ENCODE measurements around the gene CEACAM7. TPM values are rescaled to one million over a fixed set of nuclear protein-coding genes. Genes with fewer than 3 reads are reported as not detected.

Gene CEACAM7
- polyA plus RNA-seq, 4 donors = 0.15 to 0.33 TPM; not detected in 2

DNA sequence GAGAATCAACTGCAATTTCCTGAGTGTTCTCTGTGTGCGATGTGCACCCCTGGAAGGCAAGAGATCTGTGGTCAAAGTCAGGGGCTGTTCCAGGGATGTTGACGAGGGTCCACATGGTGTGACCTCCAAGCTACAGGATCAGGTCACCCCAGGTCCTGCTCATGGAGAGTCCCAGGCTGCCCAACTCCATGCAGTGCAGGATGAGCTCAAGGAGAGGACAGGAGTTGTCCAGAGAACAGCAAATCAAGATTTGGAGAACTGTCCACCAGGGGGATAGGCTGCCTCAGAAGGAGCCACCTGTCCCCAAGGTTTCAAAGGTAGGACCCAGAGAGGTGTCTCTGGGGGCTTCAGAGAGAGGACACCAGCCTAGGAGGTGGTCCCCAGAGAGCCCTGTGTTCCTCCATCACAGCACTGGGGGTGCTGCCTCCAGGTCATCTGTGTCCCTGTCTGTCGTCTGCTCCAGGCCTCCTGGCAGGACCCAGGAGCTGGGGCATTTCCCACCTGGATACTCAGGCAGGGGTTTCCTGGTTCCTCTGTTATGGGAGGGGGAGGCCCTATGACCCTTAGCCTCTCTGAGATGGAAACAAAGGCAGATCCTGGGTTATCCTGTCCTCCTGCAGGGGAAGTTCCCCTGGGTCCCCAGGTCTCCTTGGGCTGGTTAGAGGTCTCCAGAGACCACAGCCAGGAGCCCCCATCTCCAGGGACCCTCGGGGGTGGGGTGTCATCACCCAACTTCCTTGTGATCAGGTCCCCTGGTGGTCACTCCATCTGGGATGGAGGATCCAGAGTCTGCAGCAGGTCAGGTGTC lies 2.1 kb upstream of the CEACAM7 start:
- no peaks in the 10 kb centered on the region for H3K36me3 ChIP-seq (ENCODE audit: control insufficient read depth in 3 of 3, insufficient read depth in 2 of 3, low read depth in 1 of 3, low read length in 3 of 3)
- H3K4me3 ChIP-seq (ENCODE audit: low read depth in 1 of 3, low read length in 3 of 3) = no peak overlapping the region
- no peak overlapping the region for H3K27ac ChIP-seq (ENCODE audit: low read depth in 1 of 3, low read length in 2 of 3)
- FAIRE-seq = no peak
- H3K9me3 ChIP-seq (ENCODE audit: control insufficient read depth in 2 of 2, insufficient read depth in 1 of 2, low read depth in 1 of 2, low read length in 1 of 2) = no peaks in the 10 kb centered on the region
- H3K27me3 ChIP-seq (ENCODE audit: control insufficient read depth in 3 of 3, insufficient read depth in 3 of 3, low read length in 3 of 3) = peaks cover 0 to 7% (median 2%) of the 10 kb centered on the region in 3 donors
- H3K4me1 ChIP-seq (ENCODE audit: control insufficient read depth in 3 of 3, insufficient read depth in 2 of 3, low read depth in 1 of 3, low read length in 2 of 3) = no peaks in the 10 kb centered on the region
- no peak for DNase-seq
- WGBS, 3 donors = 49 to 70% (median 52%) methylated on average over 4 of the region's 4 CpGs

DNA sequence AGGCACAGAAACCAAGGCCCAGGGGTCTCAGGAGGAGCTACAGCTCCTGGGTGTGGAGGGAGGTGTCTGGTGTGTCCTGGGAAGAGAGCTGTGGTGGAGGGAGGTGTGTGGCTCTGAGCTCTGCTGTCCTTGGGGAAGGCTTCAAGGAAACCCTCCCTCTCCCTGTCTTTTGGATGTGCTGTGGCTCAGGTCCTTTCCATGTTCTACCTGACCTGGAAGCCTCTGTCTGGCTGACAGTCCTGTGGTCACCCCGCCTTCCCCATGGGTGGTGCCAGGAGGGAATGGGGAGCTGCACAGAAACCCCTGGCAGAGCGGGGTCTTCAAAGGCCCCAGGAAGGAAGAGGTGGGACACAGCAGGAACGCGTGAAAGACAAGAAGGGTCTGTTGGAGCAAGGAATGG lies 617 bp upstream of the CEACAM7 start:
- H3K4me1 ChIP-seq (ENCODE audit: control insufficient read depth in 3 of 3, insufficient read depth in 2 of 3, low read depth in 1 of 3, low read length in 2 of 3) = no peaks in the 10 kb centered on the region
- no peak overlapping the region for H3K4me3 ChIP-seq (ENCODE audit: low read depth in 1 of 3, low read length in 3 of 3)
- DNase-seq (no peak), FAIRE-seq (no peak)
- no peaks in the 10 kb centered on the region for H3K36me3 ChIP-seq (ENCODE audit: control insufficient read depth in 3 of 3, insufficient read depth in 2 of 3, low read depth in 1 of 3, low read length in 3 of 3)
- H3K27ac ChIP-seq (ENCODE audit: low read depth in 1 of 3, low read length in 2 of 3) = no peak overlapping the region
- H3K9me3 ChIP-seq (ENCODE audit: control insufficient read depth in 2 of 2, insufficient read depth in 1 of 2, low read depth in 1 of 2, low read length in 1 of 2) = no peaks in the 10 kb centered on the region
- peaks cover 0 to 7% (median 4%) of the 10 kb centered on the region in 3 donors for H3K27me3 ChIP-seq (ENCODE audit: control insufficient read depth in 3 of 3, insufficient read depth in 3 of 3, low read length in 3 of 3)
- WGBS, 3 donors = 60 to 85% (median 65%) methylated on average over 4 of the region's 4 CpGs

DNA sequence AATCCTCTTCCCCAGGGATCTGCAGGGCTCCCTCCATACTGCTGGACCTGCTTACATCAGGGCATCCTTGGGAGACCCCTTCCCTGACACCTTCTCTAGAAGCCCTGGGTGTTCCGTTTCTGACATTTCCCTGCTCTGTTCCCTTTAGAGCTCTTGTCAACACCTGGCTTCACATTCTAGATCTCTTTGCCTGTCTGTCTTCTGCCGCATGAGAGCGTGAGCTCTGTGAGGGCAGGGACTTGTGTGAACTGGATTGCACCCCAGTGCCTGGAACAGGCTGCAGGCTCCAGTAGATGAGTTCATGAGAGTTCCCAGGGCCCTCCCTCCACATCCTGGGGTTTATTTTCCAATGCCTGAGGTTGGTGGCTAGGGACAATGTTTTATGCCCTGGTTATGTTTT lies 651 bp downstream of the CEACAM7 start:
- Histone ChIP-seq H3K27me3 (ENCODE audit: control insufficient read depth in 3 of 3, insufficient read depth in 3 of 3, low read length in 3 of 3) (peaks cover 0 to 8% (median 7%) of the 10 kb centered on the region in 3 donors), H3K9me3 (ENCODE audit: control insufficient read depth in 2 of 2, insufficient read depth in 1 of 2, low read depth in 1 of 2, low read length in 1 of 2) (no peaks in the 10 kb centered on the region), H3K4me1 (ENCODE audit: control insufficient read depth in 3 of 3, insufficient read depth in 2 of 3, low read depth in 1 of 3, low read length in 2 of 3) (no peaks in the 10 kb centered on the region), H3K36me3 (ENCODE audit: control insufficient read depth in 3 of 3, insufficient read depth in 2 of 3, low read depth in 1 of 3, low read length in 3 of 3) (no peaks in the 10 kb centered on the region), H3K27ac (ENCODE audit: low read depth in 1 of 3, low read length in 2 of 3) (no peak overlapping the region), H3K4me3 (ENCODE audit: low read depth in 1 of 3, low read length in 3 of 3) (peak overlapping the region in 1 of 3 donors; percentile 17)
- FAIRE-seq (no peak), DNase-seq (no peak)
- 76 to 81% (median 80%) methylated on average over 3 of the region's 3 CpGs for WGBS, 3 donors

DNA sequence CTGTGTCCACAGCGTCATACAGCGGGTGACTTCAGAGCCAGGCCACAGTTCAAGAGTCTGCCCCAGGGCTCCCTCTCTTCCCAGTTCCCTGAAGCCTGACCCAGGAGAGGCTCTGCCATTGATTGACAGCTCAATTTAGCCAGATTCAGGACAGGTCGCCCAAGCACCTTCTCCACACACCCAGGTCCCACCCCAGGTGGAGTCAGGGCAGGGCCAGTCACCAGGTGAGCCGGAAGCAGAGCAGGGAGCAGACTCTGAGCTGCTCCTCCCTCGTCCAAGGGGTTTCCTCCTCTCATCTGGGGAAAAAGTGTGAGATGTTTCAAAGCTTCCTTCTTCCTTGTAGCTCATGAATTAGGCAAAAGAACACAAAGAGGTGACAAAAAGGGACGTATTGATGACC lies 5.6 kb downstream of the CEACAM7 start:
- DNase-seq (no peak), FAIRE-seq (no peak)
- Histone ChIP-seq H3K36me3 (ENCODE audit: control insufficient read depth in 3 of 3, insufficient read depth in 2 of 3, low read depth in 1 of 3, low read length in 3 of 3) (no peaks in the 10 kb centered on the region), H3K4me1 (ENCODE audit: control insufficient read depth in 3 of 3, insufficient read depth in 2 of 3, low read depth in 1 of 3, low read length in 2 of 3) (no peaks in the 10 kb centered on the region), H3K4me3 (ENCODE audit: low read depth in 1 of 3, low read length in 3 of 3) (no peak overlapping the region), H3K27me3 (ENCODE audit: control insufficient read depth in 3 of 3, insufficient read depth in 3 of 3, low read length in 3 of 3) (peaks cover 0 to 6% (median 3%) of the 10 kb centered on the region in 3 donors), H3K9me3 (ENCODE audit: control insufficient read depth in 2 of 2, insufficient read depth in 1 of 2, low read depth in 1 of 2, low read length in 1 of 2) (no peaks in the 10 kb centered on the region), H3K27ac (ENCODE audit: low read depth in 1 of 3, low read length in 2 of 3) (no peak overlapping the region)
- 26 to 51% (median 49%) methylated on average over 6 of the region's 6 CpGs for WGBS, 3 donors

DNA sequence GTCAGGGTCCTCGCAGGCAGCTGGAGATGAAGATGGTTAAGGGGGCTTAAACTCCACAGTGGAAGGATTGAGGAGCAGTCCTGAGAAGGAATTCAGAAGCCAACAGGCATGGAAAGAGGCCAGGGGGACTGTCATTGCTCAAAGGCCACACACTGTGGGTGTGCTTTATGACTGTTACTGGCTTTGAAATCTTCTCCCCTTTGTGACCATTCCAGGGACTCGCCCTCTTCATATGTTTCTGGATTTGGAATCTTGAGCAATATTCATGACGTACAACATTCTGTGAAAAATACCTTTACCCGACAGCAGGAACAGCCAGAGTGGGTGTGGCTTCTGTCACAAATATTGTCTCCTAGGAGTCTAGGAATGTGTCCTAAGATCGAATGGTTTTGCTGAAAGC lies 16.6 kb downstream of the CEACAM7 start:
- Histone ChIP-seq H3K4me3 (ENCODE audit: low read depth in 1 of 3, low read length in 3 of 3) (no peak overlapping the region), H3K27ac (ENCODE audit: low read depth in 1 of 3, low read length in 2 of 3) (peak overlapping the region in 1 of 3 donors; percentile 13), H3K4me1 (ENCODE audit: control insufficient read depth in 3 of 3, insufficient read depth in 2 of 3, low read depth in 1 of 3, low read length in 2 of 3) (no peaks in the 10 kb centered on the region), H3K9me3 (ENCODE audit: control insufficient read depth in 2 of 2, insufficient read depth in 1 of 2, low read depth in 1 of 2, low read length in 1 of 2) (peaks cover 0 to 4% of the 10 kb centered on the region in 2 donors), H3K36me3 (ENCODE audit: control insufficient read depth in 3 of 3, insufficient read depth in 2 of 3, low read depth in 1 of 3, low read length in 3 of 3) (no peaks in the 10 kb centered on the region), H3K27me3 (ENCODE audit: control insufficient read depth in 3 of 3, insufficient read depth in 3 of 3, low read length in 3 of 3) (peaks cover 0 to 5% (median 4%) of the 10 kb centered on the region in 3 donors)
- WGBS, 3 donors = 44 to 67% (median 60%) methylated on average over 5 of the region's 5 CpGs
- peak in 1 of 2 donors; percentile 21 for DNase-seq
- no peak for FAIRE-seq

DNA sequence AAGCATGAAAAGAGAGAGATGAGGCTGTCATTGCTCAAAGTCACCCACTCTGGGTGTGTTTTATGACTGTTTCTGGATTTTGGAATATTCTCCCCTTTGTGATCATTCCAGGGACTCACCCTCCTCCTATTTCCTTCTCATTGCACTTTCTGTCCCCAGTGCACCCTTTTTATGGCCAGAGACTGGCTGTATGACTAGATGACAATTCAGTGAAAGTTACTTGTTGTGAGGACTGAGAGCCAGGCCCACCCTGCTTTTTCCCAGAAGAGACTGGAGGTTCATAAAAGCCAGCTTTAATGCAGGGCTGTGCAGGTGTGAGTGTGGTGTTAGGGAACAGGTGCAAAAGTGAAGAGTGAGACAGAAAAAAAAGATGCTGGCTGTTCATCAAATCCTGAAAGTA lies 17.3 kb downstream of the CEACAM7 start:
- Histone ChIP-seq H3K27me3 (ENCODE audit: control insufficient read depth in 3 of 3, insufficient read depth in 3 of 3, low read length in 3 of 3) (peaks cover 0 to 5% (median 2%) of the 10 kb centered on the region in 3 donors), H3K9me3 (ENCODE audit: control insufficient read depth in 2 of 2, insufficient read depth in 1 of 2, low read depth in 1 of 2, low read length in 1 of 2) (peaks cover 0 to 11% of the 10 kb centered on the region in 2 donors), H3K36me3 (ENCODE audit: control insufficient read depth in 3 of 3, insufficient read depth in 2 of 3, low read depth in 1 of 3, low read length in 3 of 3) (no peaks in the 10 kb centered on the region), H3K4me3 (ENCODE audit: low read depth in 1 of 3, low read length in 3 of 3) (no peak overlapping the region), H3K4me1 (ENCODE audit: control insufficient read depth in 3 of 3, insufficient read depth in 2 of 3, low read depth in 1 of 3, low read length in 2 of 3) (no peaks in the 10 kb centered on the region), H3K27ac (ENCODE audit: low read depth in 1 of 3, low read length in 2 of 3) (peak overlapping the region in 1 of 3 donors; percentile 13)
- FAIRE-seq (no peak), DNase-seq (no peak)

DNA sequence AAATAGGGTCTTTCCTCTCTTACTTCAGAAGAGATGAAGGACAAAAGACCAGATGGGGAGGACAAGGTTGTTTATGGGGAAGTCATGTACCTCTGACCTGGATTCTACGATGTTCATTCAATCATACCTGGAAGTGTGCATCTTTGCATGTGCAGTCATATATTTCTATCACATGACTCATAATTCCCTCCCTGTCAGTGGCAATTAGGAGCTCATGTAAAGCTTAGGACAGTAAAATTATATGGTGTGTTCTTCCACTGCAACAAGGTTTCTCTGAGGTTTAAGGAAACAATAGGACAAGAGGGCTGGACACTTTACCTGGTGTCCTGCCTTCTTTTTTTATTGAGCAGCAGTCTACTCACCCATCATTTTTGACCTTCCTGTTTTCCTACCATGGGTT lies 19.8 kb downstream of the CEACAM7 start:
- Histone ChIP-seq H3K27me3 (ENCODE audit: control insufficient read depth in 3 of 3, insufficient read depth in 3 of 3, low read length in 3 of 3) (peaks cover 0 to 2% (median 0%) of the 10 kb centered on the region in 3 donors), H3K4me3 (ENCODE audit: low read depth in 1 of 3, low read length in 3 of 3) (no peak overlapping the region), H3K36me3 (ENCODE audit: control insufficient read depth in 3 of 3, insufficient read depth in 2 of 3, low read depth in 1 of 3, low read length in 3 of 3) (no peaks in the 10 kb centered on the region), H3K4me1 (ENCODE audit: control insufficient read depth in 3 of 3, insufficient read depth in 2 of 3, low read depth in 1 of 3, low read length in 2 of 3) (no peaks in the 10 kb centered on the region), H3K27ac (ENCODE audit: low read depth in 1 of 3, low read length in 2 of 3) (no peak overlapping the region), H3K9me3 (ENCODE audit: control insufficient read depth in 2 of 2, insufficient read depth in 1 of 2, low read depth in 1 of 2, low read length in 1 of 2) (peaks cover 0 to 14% of the 10 kb centered on the region in 2 donors)
- no peak for DNase-seq
- no peak for FAIRE-seq
- WGBS, 3 donors = 70 to 74% (median 71%) methylated on average over 1 of the region's 1 CpG

DNA sequence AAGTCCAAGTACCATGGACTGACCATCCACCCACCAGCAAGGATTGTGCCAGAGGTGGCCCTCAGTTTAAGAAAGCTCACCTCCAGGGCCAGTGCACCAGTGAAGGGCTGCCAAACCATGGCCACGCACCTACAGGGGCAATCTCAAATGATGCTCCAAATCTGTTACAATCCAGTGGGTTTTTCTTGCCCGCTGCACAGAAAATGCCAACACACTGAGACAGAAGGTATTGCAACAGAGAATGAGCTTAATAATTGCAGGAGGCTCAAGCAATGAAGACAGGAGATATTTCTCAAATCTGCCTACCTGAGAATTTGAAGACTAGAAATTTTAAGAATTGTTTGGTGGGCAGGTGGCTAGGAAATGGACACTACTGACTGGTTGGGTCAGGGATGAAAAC lies 22.0 kb downstream of the CEACAM7 start:
- 68 to 70% (median 69%) methylated on average over 2 of the region's 2 CpGs for WGBS, 3 donors
- FAIRE-seq (no peak), DNase-seq (no peak)
- Histone ChIP-seq H3K4me3 (ENCODE audit: low read depth in 1 of 3, low read length in 3 of 3) (no peak overlapping the region), H3K36me3 (ENCODE audit: control insufficient read depth in 3 of 3, insufficient read depth in 2 of 3, low read depth in 1 of 3, low read length in 3 of 3) (no peaks in the 10 kb centered on the region), H3K9me3 (ENCODE audit: control insufficient read depth in 2 of 2, insufficient read depth in 1 of 2, low read depth in 1 of 2, low read length in 1 of 2) (peaks cover 0 to 14% of the 10 kb centered on the region in 2 donors), H3K27ac (ENCODE audit: low read depth in 1 of 3, low read length in 2 of 3) (no peak overlapping the region), H3K4me1 (ENCODE audit: control insufficient read depth in 3 of 3, insufficient read depth in 2 of 3, low read depth in 1 of 3, low read length in 2 of 3) (no peaks in the 10 kb centered on the region), H3K27me3 (ENCODE audit: control insufficient read depth in 3 of 3, insufficient read depth in 3 of 3, low read length in 3 of 3) (peaks cover 0 to 2% (median 0%) of the 10 kb centered on the region in 3 donors)

DNA sequence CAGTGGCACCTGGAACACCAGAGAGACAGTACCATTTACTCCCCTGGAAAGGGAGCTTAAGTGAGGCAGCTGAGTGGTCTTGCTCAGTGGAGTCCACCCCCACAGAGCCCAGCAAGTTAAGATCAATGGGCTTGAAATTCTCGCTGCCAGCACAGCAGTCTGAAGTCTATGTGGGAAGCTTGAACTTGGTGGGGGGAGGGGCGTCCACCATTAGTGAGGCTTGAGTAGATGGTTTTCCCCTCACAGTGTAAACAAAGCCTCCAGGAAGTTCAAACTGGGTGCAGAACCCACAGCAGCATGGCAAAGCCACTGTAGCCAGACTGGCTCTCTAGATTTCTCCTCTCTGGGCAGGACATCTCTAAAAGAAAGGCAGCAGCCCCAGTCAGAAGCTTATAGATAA lies 30.9 kb downstream of the CEACAM7 start:
- Histone ChIP-seq H3K36me3 (ENCODE audit: control insufficient read depth in 3 of 3, insufficient read depth in 2 of 3, low read depth in 1 of 3, low read length in 3 of 3) (no peaks in the 10 kb centered on the region), H3K4me3 (ENCODE audit: low read depth in 1 of 3, low read length in 3 of 3) (no peak overlapping the region), H3K4me1 (ENCODE audit: control insufficient read depth in 3 of 3, insufficient read depth in 2 of 3, low read depth in 1 of 3, low read length in 2 of 3) (no peaks in the 10 kb centered on the region), H3K27ac (ENCODE audit: low read depth in 1 of 3, low read length in 2 of 3) (no peak overlapping the region), H3K27me3 (ENCODE audit: control insufficient read depth in 3 of 3, insufficient read depth in 3 of 3, low read length in 3 of 3) (no peaks in the 10 kb centered on the region), H3K9me3 (ENCODE audit: control insufficient read depth in 2 of 2, insufficient read depth in 1 of 2, low read depth in 1 of 2, low read length in 1 of 2) (no peaks in the 10 kb centered on the region)
- no peak for DNase-seq
- 21 to 32% (median 22%) methylated on average over 2 of the region's 2 CpGs for WGBS, 3 donors
- no peak for FAIRE-seq

All from small intestine (tissue), 7 donors.